Esophagus squamous epithelium (tissue), 4 donors: ENCODE data around the gene SIGLEC15.

Source experiments
- CTCF ChIP-seq, 6 experiments: fragments of 450-650 bp in 4 of 6; fragments of 200-600 bp in 2 of 6; sonication (generic) in 2 of 6; IDR thresholded peaks; one replicate each; pipeline ENCODE4 v1.5.1; 2016 to 2019; ENCODE audit warnings: antibody characterized with exemption in 6 of 6, mild to moderate bottlenecking in 4 of 6, moderate library complexity in 4 of 6
- POLR2A ChIP-seq, 4 donors: fragments of 450-650 bp; IDR thresholded peaks; one replicate each; pipeline ENCODE4 v1.6.1; 2017; ENCODE audit warnings: antibody characterized with exemption in 4 of 4, mild to moderate bottlenecking in 4 of 4, moderate library complexity in 3 of 4

GRCh38 chr18:45839414-45840395 lies 14.2 kb downstream of the SIGLEC15 start:
- TF ChIP-seq CTCF (IDR thresholded peaks at IDR 0.05) (peak in 4 of 6 experiments; percentile 42 to 56 (median 44)), POLR2A (IDR thresholded peaks at IDR 0.05) (no peak)
